ENCODE data around the gene GRID1.

GRCh38 chr10:85658518-85658917 lies 708.1 kb downstream of the GRID1 start:
- TF ChIP-seq NFYB (CRISPR knock-in tag; conservative IDR thresholded peaks at IDR 0.05; ENCODE audit: low read depth) (no peak), ZNF121 (CRISPR knock-in tag; IDR thresholded peaks at IDR 0.05) (no peak), ELF4 (CRISPR knock-in tag; IDR thresholded peaks at IDR 0.05; ENCODE audit: low read depth) (no peak)
- TF ChIP-seq, protein P1, sequence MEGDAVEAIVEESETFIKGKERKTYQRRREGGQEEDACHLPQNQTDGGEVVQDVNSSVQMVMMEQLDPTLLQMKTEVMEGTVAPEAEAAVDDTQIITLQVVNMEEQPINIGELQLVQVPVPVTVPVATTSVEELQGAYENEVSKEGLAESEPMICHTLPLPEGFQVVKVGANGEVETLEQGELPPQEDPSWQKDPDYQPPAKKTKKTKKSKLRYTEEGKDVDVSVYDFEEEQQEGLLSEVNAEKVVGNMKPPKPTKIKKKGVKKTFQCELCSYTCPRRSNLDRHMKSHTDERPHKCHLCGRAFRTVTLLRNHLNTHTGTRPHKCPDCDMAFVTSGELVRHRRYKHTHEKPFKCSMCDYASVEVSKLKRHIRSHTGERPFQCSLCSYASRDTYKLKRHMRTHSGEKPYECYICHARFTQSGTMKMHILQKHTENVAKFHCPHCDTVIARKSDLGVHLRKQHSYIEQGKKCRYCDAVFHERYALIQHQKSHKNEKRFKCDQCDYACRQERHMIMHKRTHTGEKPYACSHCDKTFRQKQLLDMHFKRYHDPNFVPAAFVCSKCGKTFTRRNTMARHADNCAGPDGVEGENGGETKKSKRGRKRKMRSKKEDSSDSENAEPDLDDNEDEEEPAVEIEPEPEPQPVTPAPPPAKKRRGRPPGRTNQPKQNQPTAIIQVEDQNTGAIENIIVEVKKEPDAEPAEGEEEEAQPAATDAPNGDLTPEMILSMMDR (IDR thresholded peaks at IDR 0.05), result no peak
- TF ChIP-seq, protein P2, sequence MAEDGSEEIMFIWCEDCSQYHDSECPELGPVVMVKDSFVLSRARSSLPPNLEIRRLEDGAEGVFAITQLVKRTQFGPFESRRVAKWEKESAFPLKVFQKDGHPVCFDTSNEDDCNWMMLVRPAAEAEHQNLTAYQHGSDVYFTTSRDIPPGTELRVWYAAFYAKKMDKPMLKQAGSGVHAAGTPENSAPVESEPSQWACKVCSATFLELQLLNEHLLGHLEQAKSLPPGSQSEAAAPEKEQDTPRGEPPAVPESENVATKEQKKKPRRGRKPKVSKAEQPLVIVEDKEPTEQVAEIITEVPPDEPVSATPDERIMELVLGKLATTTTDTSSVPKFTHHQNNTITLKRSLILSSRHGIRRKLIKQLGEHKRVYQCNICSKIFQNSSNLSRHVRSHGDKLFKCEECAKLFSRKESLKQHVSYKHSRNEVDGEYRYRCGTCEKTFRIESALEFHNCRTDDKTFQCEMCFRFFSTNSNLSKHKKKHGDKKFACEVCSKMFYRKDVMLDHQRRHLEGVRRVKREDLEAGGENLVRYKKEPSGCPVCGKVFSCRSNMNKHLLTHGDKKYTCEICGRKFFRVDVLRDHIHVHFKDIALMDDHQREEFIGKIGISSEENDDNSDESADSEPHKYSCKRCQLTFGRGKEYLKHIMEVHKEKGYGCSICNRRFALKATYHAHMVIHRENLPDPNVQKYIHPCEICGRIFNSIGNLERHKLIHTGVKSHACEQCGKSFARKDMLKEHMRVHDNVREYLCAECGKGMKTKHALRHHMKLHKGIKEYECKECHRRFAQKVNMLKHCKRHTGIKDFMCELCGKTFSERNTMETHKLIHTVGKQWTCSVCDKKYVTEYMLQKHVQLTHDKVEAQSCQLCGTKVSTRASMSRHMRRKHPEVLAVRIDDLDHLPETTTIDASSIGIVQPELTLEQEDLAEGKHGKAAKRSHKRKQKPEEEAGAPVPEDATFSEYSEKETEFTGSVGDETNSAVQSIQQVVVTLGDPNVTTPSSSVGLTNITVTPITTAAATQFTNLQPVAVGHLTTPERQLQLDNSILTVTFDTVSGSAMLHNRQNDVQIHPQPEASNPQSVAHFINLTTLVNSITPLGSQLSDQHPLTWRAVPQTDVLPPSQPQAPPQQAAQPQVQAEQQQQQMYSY (CRISPR knock-in tag; IDR thresholded peaks at IDR 0.05), result no peak

All from WTC11 (cell line).